ENCODE measurements around the gene C19orf12. TPM values are rescaled to one million over a fixed set of nuclear protein-coding genes. Genes with fewer than 3 reads are reported as not detected.

The C19orf12 gene
- total RNA-seq, 1 experiment from 2014 or later = 10.0 TPM

DNA sequence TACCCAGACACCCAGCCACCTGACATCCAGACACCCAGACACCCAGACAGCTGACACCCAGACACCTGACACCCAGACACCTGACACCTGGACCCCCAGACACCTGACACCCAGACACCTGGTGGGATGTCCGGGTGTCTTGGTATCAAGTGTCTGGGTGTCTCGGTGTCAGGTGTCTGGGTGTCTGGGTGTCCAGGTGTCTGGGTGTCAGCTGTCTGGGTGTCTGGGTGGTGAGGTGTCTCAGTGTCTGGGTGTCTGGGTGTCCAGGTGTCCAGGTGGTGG is 18.6 kb downstream of the C19orf12 start:
- ChIA-PET RAD21 (ENCODE audit: low non-redundant PET in 1 of 2, low total read pairs in 2 of 2, uncharacterized antibody in 2 of 2, unreplicated experiment in 2 of 2) (no interaction called here), CTCF (no interaction called here), POLR2A (no interaction called here)
- Histone ChIP-seq H3K9ac (ENCODE audit: low read length) (no peak overlapping the region), H3K9me3 (ENCODE audit: control insufficient read depth in 1 of 2, insufficient read depth in 1 of 2, low read depth in 1 of 2, low read length in 2 of 2) (no peaks in the 10 kb centered on the region), H2AFZ (ENCODE audit: low read depth, low read length, poor library complexity, severe bottlenecking) (no peak overlapping the region), H3K27ac (ENCODE audit: low read depth, low read length) (no peak overlapping the region), H4K20me1 (ENCODE audit: insufficient read depth) (no peaks in the 10 kb centered on the region), H3K4me3 (replicated peaks in 1 of 2; ENCODE audit: low read depth in 1 of 2, low read length in 2 of 2) (no peak overlapping the region), H3K4me2 (ENCODE audit: low read length) (no peak overlapping the region), H3K9me2 (ENCODE audit: insufficient read depth) (no peaks in the 10 kb centered on the region), H3K36me3 (ENCODE audit: control insufficient read depth in 1 of 2, insufficient read depth in 2 of 2, low read length in 2 of 2) (no peaks in the 10 kb centered on the region), H3K27me3 (ENCODE audit: insufficient read depth, low read length) (no peaks in the 10 kb centered on the region), H3K79me2 (ENCODE audit: insufficient read depth, low read length) (no peaks in the 10 kb centered on the region), H3K4me1 (ENCODE audit: control insufficient read depth in 1 of 2, insufficient read depth in 2 of 2, low read length in 2 of 2) (peaks cover 0 to 6% of the 10 kb centered on the region in 2 experiments; a peak in 1 of 4 replicates)
- no peak for TF ChIP-seq CBX3 (IDR thresholded peaks at IDR 0.05; ENCODE audit: low read depth)
- no peak for TF ChIP-seq YY1 (IDR thresholded peaks at IDR 0.05; ENCODE audit: extremely low read depth, insufficient replicate concordance, low read depth, low read length)
- TF ChIP-seq SRF (IDR thresholded peaks at IDR 0.05; ENCODE audit: low read depth) = no peak
- TF ChIP-seq, protein P1, sequence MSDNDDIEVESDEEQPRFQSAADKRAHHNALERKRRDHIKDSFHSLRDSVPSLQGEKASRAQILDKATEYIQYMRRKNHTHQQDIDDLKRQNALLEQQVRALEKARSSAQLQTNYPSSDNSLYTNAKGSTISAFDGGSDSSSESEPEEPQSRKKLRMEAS (IDR thresholded peaks at IDR 0.05) = no peak
- TF ChIP-seq, protein P2, sequence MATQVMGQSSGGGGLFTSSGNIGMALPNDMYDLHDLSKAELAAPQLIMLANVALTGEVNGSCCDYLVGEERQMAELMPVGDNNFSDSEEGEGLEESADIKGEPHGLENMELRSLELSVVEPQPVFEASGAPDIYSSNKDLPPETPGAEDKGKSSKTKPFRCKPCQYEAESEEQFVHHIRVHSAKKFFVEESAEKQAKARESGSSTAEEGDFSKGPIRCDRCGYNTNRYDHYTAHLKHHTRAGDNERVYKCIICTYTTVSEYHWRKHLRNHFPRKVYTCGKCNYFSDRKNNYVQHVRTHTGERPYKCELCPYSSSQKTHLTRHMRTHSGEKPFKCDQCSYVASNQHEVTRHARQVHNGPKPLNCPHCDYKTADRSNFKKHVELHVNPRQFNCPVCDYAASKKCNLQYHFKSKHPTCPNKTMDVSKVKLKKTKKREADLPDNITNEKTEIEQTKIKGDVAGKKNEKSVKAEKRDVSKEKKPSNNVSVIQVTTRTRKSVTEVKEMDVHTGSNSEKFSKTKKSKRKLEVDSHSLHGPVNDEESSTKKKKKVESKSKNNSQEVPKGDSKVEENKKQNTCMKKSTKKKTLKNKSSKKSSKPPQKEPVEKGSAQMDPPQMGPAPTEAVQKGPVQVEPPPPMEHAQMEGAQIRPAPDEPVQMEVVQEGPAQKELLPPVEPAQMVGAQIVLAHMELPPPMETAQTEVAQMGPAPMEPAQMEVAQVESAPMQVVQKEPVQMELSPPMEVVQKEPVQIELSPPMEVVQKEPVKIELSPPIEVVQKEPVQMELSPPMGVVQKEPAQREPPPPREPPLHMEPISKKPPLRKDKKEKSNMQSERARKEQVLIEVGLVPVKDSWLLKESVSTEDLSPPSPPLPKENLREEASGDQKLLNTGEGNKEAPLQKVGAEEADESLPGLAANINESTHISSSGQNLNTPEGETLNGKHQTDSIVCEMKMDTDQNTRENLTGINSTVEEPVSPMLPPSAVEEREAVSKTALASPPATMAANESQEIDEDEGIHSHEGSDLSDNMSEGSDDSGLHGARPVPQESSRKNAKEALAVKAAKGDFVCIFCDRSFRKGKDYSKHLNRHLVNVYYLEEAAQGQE (IDR thresholded peaks at IDR 0.05; ENCODE audit: low read depth) = no peak
- TF ChIP-seq, protein P3, sequence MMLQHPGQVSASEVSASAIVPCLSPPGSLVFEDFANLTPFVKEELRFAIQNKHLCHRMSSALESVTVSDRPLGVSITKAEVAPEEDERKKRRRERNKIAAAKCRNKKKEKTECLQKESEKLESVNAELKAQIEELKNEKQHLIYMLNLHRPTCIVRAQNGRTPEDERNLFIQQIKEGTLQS (IDR thresholded peaks at IDR 0.05) = no peak
- no peak for TF ChIP-seq EZH2 (IDR thresholded peaks at IDR 0.05)
- intact Hi-C loops (cut with micrococcal nuclease) = no loop called here
- BruUV-seq (replicated peaks) = no TSS peak
- DNase-seq (ENCODE audit: low read depth, low spot score) = no peak
- no peak for ATAC-seq

Measured in HCT116 (cell line).